ENCODE results near the gene CCR6.

- TF ChIP-seq, protein P1, sequence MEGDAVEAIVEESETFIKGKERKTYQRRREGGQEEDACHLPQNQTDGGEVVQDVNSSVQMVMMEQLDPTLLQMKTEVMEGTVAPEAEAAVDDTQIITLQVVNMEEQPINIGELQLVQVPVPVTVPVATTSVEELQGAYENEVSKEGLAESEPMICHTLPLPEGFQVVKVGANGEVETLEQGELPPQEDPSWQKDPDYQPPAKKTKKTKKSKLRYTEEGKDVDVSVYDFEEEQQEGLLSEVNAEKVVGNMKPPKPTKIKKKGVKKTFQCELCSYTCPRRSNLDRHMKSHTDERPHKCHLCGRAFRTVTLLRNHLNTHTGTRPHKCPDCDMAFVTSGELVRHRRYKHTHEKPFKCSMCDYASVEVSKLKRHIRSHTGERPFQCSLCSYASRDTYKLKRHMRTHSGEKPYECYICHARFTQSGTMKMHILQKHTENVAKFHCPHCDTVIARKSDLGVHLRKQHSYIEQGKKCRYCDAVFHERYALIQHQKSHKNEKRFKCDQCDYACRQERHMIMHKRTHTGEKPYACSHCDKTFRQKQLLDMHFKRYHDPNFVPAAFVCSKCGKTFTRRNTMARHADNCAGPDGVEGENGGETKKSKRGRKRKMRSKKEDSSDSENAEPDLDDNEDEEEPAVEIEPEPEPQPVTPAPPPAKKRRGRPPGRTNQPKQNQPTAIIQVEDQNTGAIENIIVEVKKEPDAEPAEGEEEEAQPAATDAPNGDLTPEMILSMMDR (IDR thresholded peaks at IDR 0.05), result no peak
- no peak for TF ChIP-seq POLR2A (IDR thresholded peaks at IDR 0.05)
Observed at GRCh38 chr6:167100241-167100674, 22.6 kb upstream of the CCR6 start.
